H1 (cell line): ENCODE measurements around the gene ACSL3. TPM values are rescaled to one million over a fixed set of nuclear protein-coding genes. Genes with fewer than 3 reads are reported as not detected.

Source experiments
- CTCF ChIA-PET: fragments of 300-600 bp; sonication (Branson Sonifier 250); formaldehyde crosslinking; loops from one replicate; lab custom pipeline; 2021; ENCODE audit not compliant: partially characterized antibody; lab: Charles Lee
- POLR2A ChIA-PET: fragments of 300-600 bp; sonication (Branson Sonifier 250); formaldehyde crosslinking; loops from one replicate; lab custom pipeline; 2021; ENCODE audit warnings: inconsistent platforms; ENCODE audit not compliant: partially characterized antibody; lab: Charles Lee
- DNase-seq, 2 experiments: peaks; one replicate each; pipeline versions ENCODE4 v3.0.0 to v3.0.0-alpha.2; 2010 to 2022; ENCODE audit warnings: low spot score in 2 of 2, low read depth in 1 of 2, mixed read lengths in 1 of 2
- FAIRE-seq: peaks from 2 replicates; lab custom pipeline; 2011; peaks lifted over from hg19 to GRCh38; lab: Jason Lieb, UNC
- H2AFZ ChIP-seq: 2 replicates; pipeline ENCODE4 v1.8.1; 2012; ENCODE audit warnings: low read length, inconsistent platforms
- H2AK5ac ChIP-seq: 2 replicates; pipeline ENCODE4 v1.6.1; 2013; ENCODE audit warnings: low read depth, low read length
- H2BK120ac ChIP-seq: replicated peaks from 2 replicates; pipeline ENCODE3; 2013; ENCODE audit warnings: low read depth, low read length, inconsistent platforms
- H2BK12ac ChIP-seq: 2 replicates; pipeline ENCODE4 v1.6.1; 2013; ENCODE audit warnings: low read depth, low read length
- H2BK15ac ChIP-seq: 2 replicates; pipeline ENCODE4 v1.6.1; 2013; ENCODE audit warnings: low read length
- H2BK20ac ChIP-seq: 2 replicates; pipeline ENCODE4 v1.6.1; 2013; ENCODE audit warnings: low read length
- H2BK5ac ChIP-seq: 2 replicates; pipeline ENCODE4 v1.6.1; 2013; ENCODE audit warnings: low read depth, low read length
- H3K14ac ChIP-seq: 2 replicates; pipeline ENCODE4 v1.6.1; 2013; ENCODE audit warnings: inconsistent platforms; ENCODE audit not compliant: insufficient read length
- H3K18ac ChIP-seq: 2 replicates; pipeline ENCODE4 v1.6.1; 2013; ENCODE audit warnings: low read length; ENCODE audit errors: extremely low read depth
- H3K23ac ChIP-seq: 2 replicates; pipeline ENCODE4 v1.6.1; 2013; ENCODE audit warnings: inconsistent platforms; ENCODE audit not compliant: insufficient read length
- H3K23me2 ChIP-seq: 2 replicates; pipeline ENCODE4 v1.6.1; 2013; ENCODE audit warnings: low read depth, low read length
- H3K27ac ChIP-seq: 2 replicates; pipeline ENCODE4 v1.6.1; 2011; ENCODE audit warnings: low read depth, low read length, inconsistent platforms
- H3K27me3 ChIP-seq, 4 experiments: replicated peaks in 1 of 4; 1 replicate in 1 of 4; 2 replicates in 3 of 4; pipeline versions ENCODE4 v1.6.1 to v1.8.1; 2011 to 2013; ENCODE audit warnings: low read length in 3 of 4, mild to moderate bottlenecking in 3 of 4, inconsistent platforms in 2 of 4, mixed read lengths in 2 of 4, moderate library complexity in 1 of 4; ENCODE audit not compliant: control insufficient read depth in 3 of 4, insufficient read depth in 3 of 4; ENCODE audit errors: extremely low read depth in 1 of 4
- H3K36me3 ChIP-seq, 4 experiments: 2 replicates each; pipeline versions ENCODE4 v1.6.1 to v1.8.1; 2011 to 2013; ENCODE audit warnings: mild to moderate bottlenecking in 4 of 4, low read length in 3 of 4, moderate library complexity in 2 of 4, control low read depth in 1 of 4, inconsistent platforms in 1 of 4; ENCODE audit not compliant: insufficient read depth in 4 of 4, control insufficient read depth in 2 of 4
- H3K4ac ChIP-seq: replicated peaks from 2 replicates; pipeline ENCODE3; 2013; ENCODE audit warnings: low read length, low read depth, mixed read lengths, inconsistent platforms; ENCODE audit not compliant: insufficient read length
- H3K4me1 ChIP-seq, 4 experiments: replicated peaks in 1 of 4; 1 replicate in 1 of 4; 2 replicates in 3 of 4; pipeline versions ENCODE4 v1.6.1 to v1.8.1; 2011 to 2013; ENCODE audit warnings: low read length in 3 of 4, inconsistent platforms in 2 of 4, mixed read lengths in 1 of 4; ENCODE audit not compliant: insufficient read depth in 4 of 4, control insufficient read depth in 3 of 4
- H3K4me2 ChIP-seq, 2 experiments: 2 replicates each; pipeline versions ENCODE4 v1.6.1 to v1.8.1; 2011 to 2013; ENCODE audit warnings: low read depth in 2 of 2, low read length in 2 of 2, control low read depth in 1 of 2, inconsistent platforms in 1 of 2, mild to moderate bottlenecking in 1 of 2; ENCODE audit not compliant: insufficient read depth in 1 of 2
- H3K4me3 ChIP-seq, 4 experiments: fragments of 200-600, 300-600 bp in 1 of 4; sonication (generic), shearing (Covaris generic), sonication (Bioruptor Twin) in 1 of 4; 2 replicates each; pipeline versions ENCODE4 v1.5.1 to v1.8.1; 2011 to 2016; ENCODE audit warnings: low read length in 4 of 4, low read depth in 3 of 4, control low read depth in 2 of 4, inconsistent platforms in 2 of 4, mild to moderate bottlenecking in 2 of 4, mixed read lengths in 1 of 4, moderate library complexity in 1 of 4; ENCODE audit not compliant: insufficient read depth in 2 of 4; ENCODE audit errors: extremely low read depth in 1 of 4
- H3K56ac ChIP-seq: replicated peaks from 2 replicates; pipeline ENCODE3; 2013; ENCODE audit warnings: low read depth, mild to moderate bottlenecking, mixed read lengths, low read length, inconsistent platforms; ENCODE audit not compliant: insufficient read length
- H3K79me1 ChIP-seq: 2 replicates; pipeline ENCODE4 v1.6.1; 2013; ENCODE audit warnings: low read depth, low read length, control low read depth
- H3K79me2 ChIP-seq, 2 experiments: 2 replicates each; pipeline versions ENCODE4 v1.6.1 to v1.8.1; 2012 to 2013; ENCODE audit warnings: low read length in 2 of 2, mild to moderate bottlenecking in 2 of 2, inconsistent platforms in 1 of 2; ENCODE audit not compliant: insufficient read depth in 2 of 2, control insufficient read depth in 1 of 2
- H3K9ac ChIP-seq, 4 experiments: replicated peaks in 1 of 4; 1 replicate in 1 of 4; 2 replicates in 3 of 4; pipeline versions ENCODE4 v1.6.1 to v1.8.1; 2011 to 2013; ENCODE audit warnings: low read depth in 3 of 4, low read length in 3 of 4, control low read depth in 2 of 4, mild to moderate bottlenecking in 2 of 4, moderate library complexity in 2 of 4, inconsistent platforms in 1 of 4; ENCODE audit errors: extremely low read depth in 1 of 4
- H3K9me3 ChIP-seq, 2 experiments: 2 replicates each; pipeline versions ENCODE4 v1.6.1 to v1.8.1; 2012 to 2013; ENCODE audit warnings: mild to moderate bottlenecking in 2 of 2, moderate library complexity in 2 of 2, control low read depth in 1 of 2, inconsistent platforms in 1 of 2, low read depth in 1 of 2, low read length in 1 of 2, mixed read lengths in 1 of 2; ENCODE audit not compliant: insufficient read depth in 2 of 2
- H4K20me1 ChIP-seq, 2 experiments: replicated peaks in 1 of 2; 2 replicates each; pipeline versions ENCODE3 to v1.8.1; 2011 to 2013; ENCODE audit warnings: inconsistent platforms in 2 of 2, low read length in 2 of 2, mild to moderate bottlenecking in 1 of 2; ENCODE audit not compliant: insufficient read depth in 2 of 2, control insufficient read depth in 1 of 2
- H4K5ac ChIP-seq: 2 replicates; pipeline ENCODE4 v1.6.1; 2013; ENCODE audit warnings: low read length, low read depth, mixed read lengths, inconsistent platforms; ENCODE audit not compliant: insufficient read length
- H4K8ac ChIP-seq: 2 replicates; pipeline ENCODE4 v1.8.0; 2013; ENCODE audit warnings: mild to moderate bottlenecking, moderate library complexity, low read length, inconsistent platforms; ENCODE audit not compliant: insufficient read depth; ENCODE audit errors: extremely low read depth
- H4K91ac ChIP-seq: replicated peaks from 2 replicates; pipeline ENCODE3; 2013; ENCODE audit warnings: low read length, mixed read lengths, inconsistent platforms; ENCODE audit not compliant: insufficient read length
- ASH2L ChIP-seq: fragments of 200-600, 300-600 bp; sonication (generic); IDR thresholded peaks from one replicate; pipeline ENCODE4 v1.7.1; 2017; ENCODE audit warnings: low read length
- BCL11A ChIP-seq, 2 experiments: IDR thresholded peaks; one replicate each; pipeline ENCODE4 v1.6.1; 2011; ENCODE audit warnings: low read depth in 2 of 2, low read length in 2 of 2, mild to moderate bottlenecking in 2 of 2
- CTCF ChIP-seq, 3 experiments: IDR thresholded peaks; 1 replicate in 2 of 3; 2 replicates in 1 of 3; pipeline versions ENCODE4 v1.5.1 to v1.6.1; 2011; ENCODE audit warnings: low read length in 3 of 3, mild to moderate bottlenecking in 3 of 3, inconsistent platforms in 2 of 3, low read depth in 1 of 3, moderate library complexity in 1 of 3; ENCODE audit not compliant: insufficient read depth in 1 of 3; ENCODE audit errors: control extremely low read depth in 1 of 3
- KDM5A ChIP-seq: fragments of 200-600 bp; IDR thresholded peaks from 2 replicates; pipeline ENCODE4 v1.7.1; 2012; ENCODE audit warnings: mild to moderate bottlenecking, low read length, inconsistent platforms, mixed read lengths
- MAX ChIP-seq: IDR thresholded peaks from 2 replicates; pipeline ENCODE4 v1.6.1; 2012; ENCODE audit warnings: inconsistent platforms
- POLR2A ChIP-seq, 2 experiments: IDR thresholded peaks; 1 replicate in 1 of 2; 2 replicates in 1 of 2; pipeline ENCODE4 v1.6.1; 2011; ENCODE audit warnings: low read depth in 2 of 2, low read length in 2 of 2, mild to moderate bottlenecking in 2 of 2; ENCODE audit errors: control extremely low read depth in 1 of 2
- SIN3A ChIP-seq, 2 experiments: IDR thresholded peaks in 1 of 2; conservative IDR thresholded peaks in 1 of 2; 2 replicates each; pipeline ENCODE4 v1.6.1; 2011 to 2012; ENCODE audit warnings: low read length in 2 of 2, improper control_type of control experiment in 1 of 2, low read depth in 1 of 2, mild to moderate bottlenecking in 1 of 2
- TBP ChIP-seq: IDR thresholded peaks from 2 replicates; pipeline ENCODE4 v1.6.1; 2011; ENCODE audit warnings: low read depth, low read length, improper control_type of control experiment
- TEAD4 ChIP-seq: IDR thresholded peaks from 2 replicates; pipeline ENCODE4 v1.6.1; 2012; ENCODE audit warnings: low read depth, low read length, inconsistent platforms, mixed read lengths
- ZNF274 ChIP-seq: IDR thresholded peaks from 2 replicates; pipeline ENCODE4 v1.7.0; 2012; ENCODE audit warnings: low read length, borderline replicate concordance; ENCODE audit errors: extremely low read depth
- WGBS, 2 experiments: shearing (Covaris generic) in 1 of 2; methylation state at CpG; one replicate each; pipeline versions ENCODE4 v1.1.6 to v1.1.7; 2013 to 2015; ENCODE audit warnings: low lambda C conversion rate in 2 of 2, mixed read lengths in 2 of 2, inconsistent platforms in 1 of 2, low coverage in 1 of 2, missing lambda C conversion rate in 1 of 2; ENCODE audit not compliant: insufficient replicate concordance in 2 of 2, insufficient coverage in 1 of 2, insufficient read length in 1 of 2; ENCODE audit errors: extremely low coverage in 1 of 2, missing lambda C conversion rate in 1 of 2; 5-methylcytosine and 5-hydroxymethylcytosine counted together
- polyA plus RNA-seq, 7 experiments: library from polyadenylated mRNA; depleted of rRNA in 3 of 7; stranded (reverse) in 5 of 7; unstranded in 2 of 7; fragments of >200 nt in 5 of 7; fragments of 200-250 nt in 2 of 7; gene quantifications; 1 replicate in 5 of 7; 2 replicates in 1 of 7; 4 replicates in 1 of 7; pipeline versions ENCODE4 v1.2.1 to v1.2.3, GENCODE V29; 2011 to 2013; ENCODE audit warnings: missing spikeins in 2 of 7, mixed read lengths in 2 of 7
- total RNA-seq: library from RNA; stranded (reverse); fragmentation: NEBNext Ultra II Directional; extraction: Animal tissue kit (Norgen Biotek cat#: 25700); gene quantifications from 2 replicates; pipeline ENCODE4 v1.2.1, GENCODE V29; 2021

Gene ACSL3
- total and polyA plus RNA-seq, 2 of the 8 experiments (the other 6 are each of a cell fraction or from before 2014, with no cell fraction given): 37.5 to 98.1 TPM

- FAIRE-seq (no peak), DNase-seq (no peak)
- Histone ChIP-seq H3K4me3 (no peak overlapping the region), H3K79me2 (peaks cover 35 to 98% of the 10 kb centered on the region in 2 experiments), H2BK120ac (no peak overlapping the region), H3K79me1 (peaks cover 7% of the 10 kb centered on the region), H3K27ac (no peak overlapping the region), H3K56ac (no peak overlapping the region), H3K4ac (no peak overlapping the region), H3K27me3 (no peaks in the 10 kb centered on the region), H3K9ac (no peak overlapping the region), H3K23ac (no peak overlapping the region), H2BK12ac (no peak overlapping the region), H3K36me3 (peaks cover 0 to 3% (median 0%) of the 10 kb centered on the region in 4 experiments; a peak in 1 of 8 replicates), H3K4me1 (peaks cover 0 to 3% (median 0%) of the 10 kb centered on the region in 4 experiments; a peak in 1 of 7 replicates), H3K4me2 (no peak overlapping the region), H2AFZ (no peak overlapping the region), H3K23me2 (no peaks in the 10 kb centered on the region), H3K14ac (no peak overlapping the region), H3K18ac (no peak overlapping the region), H4K20me1 (peaks cover 6 to 14% of the 10 kb centered on the region in 2 experiments), H4K8ac (no peak overlapping the region), H2BK20ac (no peak overlapping the region), H4K91ac (no peak overlapping the region), H3K9me3 (peaks cover 0 to 8% of the 10 kb centered on the region in 2 experiments; a peak in 2 of 4 replicates), H2BK5ac (no peak overlapping the region), H2AK5ac (no peak overlapping the region), H4K5ac (no peak overlapping the region), H2BK15ac (no peak overlapping the region)
- CTCF ChIA-PET: interaction anchor here (0.6 to 0.9 kb wide), 2 partner anchors 10 to 26 kb away, joined by 3 read pairs; no protein-coding TSS in a partner anchor
- 93% methylated on average over 10 of the region's 10 CpGs; no CpG with 5 or more reads in 1 of the 2 experiments for WGBS, 2 experiments
- POLR2A ChIA-PET: no interaction called here
- TF ChIP-seq TBP (no peak), SIN3A (conservative IDR thresholded peaks at IDR 0.05 in 1 of 2, IDR thresholded peaks at IDR 0.05 in 1 of 2; ENCODE audit: low read depth in 1 of 2, low read length in 2 of 2) (no peak), ZNF274 (no peak), KDM5A (no peak), TEAD4 (no peak), MAX (no peak), POLR2A (IDR thresholded peaks at IDR 0.05; ENCODE audit: control extremely low read depth in 1 of 2, low read depth in 2 of 2, low read length in 2 of 2) (no peak), BCL11A (IDR thresholded peaks at IDR 0.05; ENCODE audit: low read depth in 2 of 2, low read length in 2 of 2) (no peak), CTCF (IDR thresholded peaks at IDR 0.05; ENCODE audit: control extremely low read depth in 1 of 3, insufficient read depth in 1 of 3, low read depth in 1 of 3, low read length in 3 of 3) (no peak), ASH2L (no peak)
These were observed 18.2 kb downstream of the ACSL3 start for GRCh38 chr2:222878877-222879603.
